Measurements from ENCODE around the gene CYP2U1.
"Not testable (repeated sequence)": the region's sequence is repeated elsewhere in the genome, so short reads cannot be mapped to it uniquely, and the experiment has no call there.

The CYP2U1 gene

DNA sequence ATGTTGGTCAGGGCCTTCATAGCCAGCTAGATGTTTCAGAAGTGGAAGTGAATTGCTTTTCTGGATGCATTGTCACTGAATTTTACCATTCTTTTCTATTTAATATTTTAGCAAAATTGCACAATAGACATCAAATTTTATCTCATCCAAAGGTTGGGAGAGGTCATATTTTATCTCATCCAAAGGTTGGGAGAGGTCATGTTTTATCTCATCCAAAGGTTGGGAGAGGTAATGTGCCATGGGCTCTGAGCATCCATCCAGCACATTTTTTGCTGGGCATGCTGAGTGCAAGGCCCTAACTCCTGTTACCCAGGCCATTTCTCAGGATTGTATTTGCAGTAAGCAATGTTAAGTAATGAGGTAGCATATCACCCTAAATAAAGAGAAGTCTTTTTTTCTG is 14.7 kb upstream of the CYP2U1 start:
- no peak for FAIRE-seq
- DNase-seq (ENCODE audit: insufficient read length, low spot score) = no peak

DNA sequence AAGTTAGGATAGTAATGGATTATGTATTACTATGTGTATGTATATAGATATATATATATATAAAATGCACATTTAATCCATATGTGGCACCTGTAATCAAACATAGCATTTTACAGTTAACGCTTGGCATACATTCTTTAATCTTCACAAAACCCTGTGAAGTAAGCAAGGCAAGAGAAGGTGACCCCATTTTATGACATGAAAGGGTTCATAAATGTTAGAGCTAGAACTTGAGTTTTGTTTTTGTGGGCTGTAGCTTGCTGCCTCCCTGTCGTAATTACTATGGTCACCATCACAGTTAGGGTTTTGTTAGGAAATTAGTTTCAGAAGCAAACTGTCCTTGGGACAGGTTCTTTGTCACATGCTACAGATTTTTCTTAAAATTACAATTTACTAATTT is 13.8 kb upstream of the CYP2U1 start:
- DNase-seq (ENCODE audit: insufficient read length, low spot score) = no peak
- no peak for FAIRE-seq

DNA sequence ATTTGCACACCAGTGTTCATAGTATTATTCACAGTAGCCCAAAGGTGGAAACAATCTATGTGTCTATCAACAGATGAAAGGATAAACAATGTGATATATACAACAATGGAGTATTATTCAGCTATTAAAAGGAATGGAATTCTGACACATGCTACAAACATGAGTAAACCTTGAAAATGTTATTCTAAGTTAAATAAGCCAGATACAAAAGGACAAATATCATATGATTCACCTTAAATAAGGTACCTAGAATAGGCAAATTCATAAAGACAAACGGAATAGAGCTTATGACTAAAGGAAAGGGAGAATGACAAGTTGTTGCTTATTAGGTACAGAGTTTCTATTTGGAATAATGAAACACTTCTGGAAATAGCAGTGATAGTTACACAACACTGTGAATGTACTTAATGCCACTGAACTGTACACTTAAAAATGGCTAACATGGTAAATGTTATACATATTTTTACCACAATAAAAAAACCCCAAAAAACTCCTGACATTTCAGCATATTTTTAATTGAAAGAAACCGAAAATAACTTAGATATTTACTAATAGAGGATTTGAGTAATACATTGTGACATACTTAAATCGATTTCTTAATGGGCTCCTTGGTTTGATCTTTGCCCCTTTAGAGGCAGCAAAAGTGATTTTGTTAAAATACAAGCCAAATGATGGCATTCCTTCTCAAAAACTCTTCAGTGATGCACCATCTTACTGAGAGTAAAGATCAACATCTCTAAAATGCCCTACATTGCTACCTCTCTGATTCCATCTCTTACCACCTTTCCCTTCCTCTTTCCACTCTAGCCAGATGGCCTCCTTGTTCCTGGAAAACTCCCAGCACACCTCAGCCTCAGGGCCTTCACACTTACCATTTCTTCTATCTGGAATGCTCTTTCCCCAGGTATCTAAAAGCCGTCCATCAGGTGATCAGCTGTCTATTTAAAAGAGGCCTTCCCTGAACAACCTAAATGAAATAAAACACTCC is 8.6 kb upstream of the CYP2U1 start:
- no peak for FAIRE-seq

DNA sequence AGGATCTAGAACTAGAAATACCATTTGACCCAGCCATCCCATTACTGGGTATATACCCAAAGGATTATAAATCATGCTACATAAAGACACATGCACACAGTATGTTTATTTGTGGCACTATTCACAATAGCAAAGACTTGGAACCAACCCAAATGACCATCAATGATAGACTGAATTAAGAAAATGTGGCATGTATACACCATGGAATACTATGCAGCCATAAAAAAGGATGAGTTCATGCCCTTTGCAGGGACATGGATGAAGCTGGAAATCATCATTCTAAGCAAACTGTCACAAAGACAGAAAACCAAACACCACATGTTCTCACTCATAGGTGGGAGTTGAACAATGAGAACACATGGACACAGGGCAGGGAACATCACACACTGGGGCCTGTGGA is 5.6 kb upstream of the CYP2U1 start:
- FAIRE-seq; DNase-seq (ENCODE audit: insufficient read length, low spot score): not testable (repeated sequence)

More for the DNA sequence above, 8.6 kb upstream of the CYP2U1 start:
- no peak for DNase-seq (ENCODE audit: insufficient read length, low spot score)

DNA sequence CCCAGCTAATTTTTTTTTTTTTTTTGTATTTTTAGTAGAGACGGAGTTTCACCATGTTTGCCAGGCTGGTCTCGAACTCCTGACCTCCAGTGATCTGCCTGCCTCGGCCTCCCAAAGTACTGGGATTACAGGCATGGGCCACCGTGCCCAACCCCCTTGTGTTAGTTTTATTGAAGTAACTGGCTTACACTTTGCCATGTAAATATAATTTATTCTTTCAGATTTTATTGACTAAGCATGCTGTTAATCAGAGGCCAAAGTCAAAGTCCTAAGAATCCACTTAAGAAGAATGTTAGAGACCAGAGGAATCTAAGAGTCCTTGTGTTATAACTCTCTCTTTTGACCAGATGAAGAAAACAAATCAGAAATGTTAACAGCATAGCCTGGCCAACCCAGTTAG is 4.5 kb upstream of the CYP2U1 start:
- not testable (repeated sequence) for DNase-seq (ENCODE audit: insufficient read length, low spot score); FAIRE-seq

DNA sequence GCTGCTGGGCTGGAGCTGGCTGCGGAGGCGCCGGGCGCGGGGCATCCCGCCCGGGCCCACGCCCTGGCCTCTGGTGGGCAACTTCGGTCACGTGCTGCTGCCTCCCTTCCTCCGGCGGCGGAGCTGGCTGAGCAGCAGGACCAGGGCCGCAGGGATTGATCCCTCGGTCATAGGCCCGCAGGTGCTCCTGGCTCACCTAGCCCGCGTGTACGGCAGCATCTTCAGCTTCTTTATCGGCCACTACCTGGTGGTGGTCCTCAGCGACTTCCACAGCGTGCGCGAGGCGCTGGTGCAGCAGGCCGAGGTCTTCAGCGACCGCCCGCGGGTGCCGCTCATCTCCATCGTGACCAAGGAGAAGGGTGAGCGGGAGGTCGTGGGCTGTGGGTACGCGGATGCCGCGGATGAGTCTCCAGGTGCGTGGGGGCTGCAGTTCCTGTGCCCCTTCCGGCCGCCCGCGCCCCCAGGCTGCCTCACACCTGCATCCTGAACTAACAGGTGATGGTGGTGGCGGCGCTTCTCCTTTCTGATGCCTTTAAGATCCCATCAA is 499 bp downstream of the CYP2U1 start:
- DNase-seq (ENCODE audit: insufficient read length, low spot score) = no peak
- no peak for FAIRE-seq

DNA sequence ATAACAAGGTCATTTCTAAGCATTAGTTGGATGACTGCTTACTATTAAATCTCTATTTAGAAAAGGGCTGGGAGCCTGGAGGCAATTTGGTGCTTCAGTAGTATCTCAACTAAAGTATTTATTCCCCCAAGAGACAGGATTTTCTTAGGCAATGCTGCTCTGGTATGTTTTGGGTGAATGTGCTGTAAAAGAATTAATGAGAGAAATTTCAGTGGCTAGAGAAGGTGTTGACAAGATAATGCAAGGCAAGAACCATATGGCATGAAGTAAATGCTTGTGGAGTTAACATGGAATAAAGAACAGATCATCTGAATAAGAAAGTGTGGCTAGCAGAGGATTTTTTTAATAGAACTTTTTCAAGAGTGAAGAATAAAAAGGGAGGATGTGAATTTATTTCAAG is 3.9 kb downstream of the CYP2U1 start:
- no peak for FAIRE-seq

DNA sequence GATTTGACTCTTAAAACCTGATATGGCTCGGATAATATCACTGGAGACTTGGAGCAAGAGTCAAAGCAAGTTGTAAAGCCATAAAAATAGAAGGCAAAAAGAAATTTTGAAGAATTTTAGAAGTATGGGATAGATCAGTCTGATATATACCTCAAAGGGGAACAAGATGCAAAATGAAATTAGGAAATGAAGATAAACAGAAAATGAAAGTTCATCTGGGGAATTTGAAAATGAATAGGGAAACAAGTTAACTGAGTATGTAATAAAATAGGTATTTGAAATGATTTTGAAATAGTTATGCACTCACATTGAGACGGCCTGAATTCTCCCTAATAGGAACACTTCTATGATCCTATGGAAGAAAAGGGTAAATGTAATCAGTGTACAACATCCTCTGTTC is 5.7 kb downstream of the CYP2U1 start:
- DNase-seq (ENCODE audit: insufficient read length, low spot score) = no peak
- no peak for FAIRE-seq

More for the DNA sequence above, 3.9 kb downstream of the CYP2U1 start:
- DNase-seq (ENCODE audit: insufficient read length, low spot score) = no peak

DNA sequence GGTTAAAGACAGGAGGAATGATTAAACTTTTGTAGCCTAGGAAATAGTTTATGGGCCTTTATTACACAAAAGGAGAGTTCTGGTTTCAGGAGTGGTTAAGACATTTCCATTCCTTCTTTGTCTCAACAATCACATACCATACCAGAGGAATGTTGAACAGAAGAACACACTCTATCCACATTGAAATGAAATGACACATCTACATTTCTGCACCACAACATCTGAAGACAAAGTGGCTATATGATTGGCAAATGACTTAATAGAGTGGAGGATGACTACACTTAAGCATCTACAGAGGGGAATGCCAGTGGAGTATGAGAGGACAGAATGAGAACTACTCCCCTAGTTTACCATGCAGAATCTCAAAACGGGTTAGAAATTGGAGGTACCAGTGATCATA is 8.0 kb downstream of the CYP2U1 start:
- FAIRE-seq = no peak

DNA sequence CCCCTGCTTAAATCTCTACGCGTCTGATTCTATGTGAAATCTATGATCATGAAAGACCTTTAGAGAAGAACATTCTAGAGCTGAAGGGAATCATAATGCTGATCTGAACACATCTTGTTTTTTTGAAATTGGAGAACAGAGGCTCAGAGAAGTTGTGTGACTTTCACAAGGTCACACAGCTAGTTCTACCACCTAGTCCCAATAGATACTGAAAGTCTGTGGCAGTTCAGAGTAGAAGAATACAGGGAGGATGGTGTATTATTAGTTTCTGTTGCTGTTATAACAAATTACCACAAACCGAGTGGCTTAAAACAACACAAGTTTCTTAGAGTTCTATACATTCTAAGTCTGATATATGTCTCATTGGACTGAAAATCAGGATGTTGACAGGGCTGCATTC is 14.5 kb downstream of the CYP2U1 start:
- FAIRE-seq = no peak
- DNase-seq (ENCODE audit: insufficient read length, low spot score) = no peak

More for the DNA sequence above, 8.0 kb downstream of the CYP2U1 start:
- no peak for DNase-seq (ENCODE audit: insufficient read length, low spot score)

DNA sequence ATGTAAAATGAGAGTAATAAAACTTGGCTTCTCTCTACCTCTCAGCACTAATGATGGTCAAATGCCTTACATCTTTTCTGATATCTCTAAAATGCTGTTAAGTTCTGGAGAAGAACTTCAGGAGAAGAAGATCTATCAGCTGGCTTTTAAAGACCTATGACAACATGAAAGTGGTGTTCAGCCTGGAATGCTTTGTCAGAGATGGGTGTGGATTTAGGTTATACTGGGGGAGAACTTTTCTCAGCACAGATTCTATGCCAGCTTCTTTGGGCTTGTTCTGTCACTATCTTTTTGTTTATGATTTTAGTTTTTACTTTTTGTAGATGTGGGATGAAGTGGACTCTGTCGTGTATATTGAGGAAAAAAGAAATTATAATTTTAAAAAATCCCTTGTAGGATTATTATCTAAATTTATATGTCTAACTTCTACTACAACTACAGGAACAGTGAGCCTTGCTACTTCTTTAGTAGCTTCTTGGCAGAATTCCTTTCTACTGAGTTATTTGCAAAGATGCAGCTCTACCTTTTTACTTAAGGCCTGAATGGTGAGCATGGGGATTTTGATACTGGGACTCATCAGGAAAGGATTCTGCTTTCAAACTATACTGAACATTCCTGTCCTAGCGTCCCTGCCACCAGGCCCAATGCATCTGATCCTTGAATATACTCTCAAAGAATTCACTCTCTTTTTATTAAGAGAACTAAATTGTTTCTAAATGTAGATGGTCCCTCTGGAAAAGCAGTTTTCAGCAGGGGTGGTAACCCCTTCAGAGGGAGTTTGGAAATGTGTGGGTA is 19.6 kb downstream of the CYP2U1 start:
- FAIRE-seq (no peak), DNase-seq (ENCODE audit: insufficient read length, low spot score) (no peak)

DNA sequence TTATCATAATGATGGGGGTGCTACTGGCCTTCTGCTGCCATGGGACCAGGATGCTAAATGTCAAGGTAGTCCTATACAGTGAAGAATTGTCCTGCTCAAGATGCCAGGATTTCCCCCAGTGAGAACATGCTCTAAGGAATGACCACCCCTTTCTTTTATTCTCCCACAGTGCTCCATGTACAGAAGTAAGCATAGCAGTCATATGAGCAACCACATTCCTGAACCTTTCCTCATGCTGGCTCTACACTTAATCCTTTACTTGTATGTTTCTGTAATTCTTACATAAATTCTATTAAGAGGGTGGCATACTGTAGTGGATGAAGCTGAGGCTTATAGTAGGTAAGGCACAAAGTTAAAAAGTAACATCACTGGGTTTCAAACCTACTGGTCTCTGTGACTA is 20.2 kb downstream of the CYP2U1 start:
- FAIRE-seq = no peak
- no peak for DNase-seq (ENCODE audit: insufficient read length, low spot score)

DNA sequence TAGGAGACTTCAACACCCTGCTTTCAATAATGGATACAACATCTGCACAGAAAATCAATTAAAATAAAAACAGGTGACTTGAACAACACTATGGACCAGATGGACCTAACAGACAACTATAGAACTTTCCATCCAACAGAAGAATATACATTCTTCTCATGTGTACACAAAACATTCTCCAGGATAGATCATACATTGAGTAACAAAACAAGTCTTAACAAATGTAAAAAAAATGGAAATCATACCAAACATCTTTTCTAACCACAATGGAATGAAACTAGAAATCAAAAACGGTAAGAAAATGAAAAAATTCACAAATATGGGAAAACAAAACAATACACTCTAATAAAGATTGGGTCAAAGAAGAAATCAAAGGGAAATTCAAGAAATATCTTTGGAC is 24.7 kb downstream of the CYP2U1 start:
- no peak for DNase-seq (ENCODE audit: insufficient read length, low spot score)
- FAIRE-seq = no peak

DNA sequence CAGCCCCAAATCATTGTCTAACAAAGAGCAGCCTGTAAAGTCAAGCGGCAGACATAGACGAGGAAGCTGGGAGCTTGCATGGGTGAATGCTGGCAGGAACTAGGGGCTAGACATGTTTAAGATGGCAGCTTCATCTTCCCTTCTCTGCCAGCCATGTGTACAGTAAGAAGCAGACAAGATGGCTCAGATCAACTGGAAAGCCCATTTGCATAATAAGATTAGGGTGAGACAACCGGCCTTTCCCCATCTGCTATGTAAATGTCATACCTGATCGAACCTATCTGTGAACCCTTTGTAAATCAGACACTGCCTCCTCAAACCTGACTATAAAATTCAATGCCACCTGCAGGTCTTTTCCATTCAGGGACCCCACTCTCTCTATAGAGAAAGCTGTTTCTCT is 35.6 kb downstream of the CYP2U1 start:
- no peak for DNase-seq (ENCODE audit: insufficient read length, low spot score)
- FAIRE-seq = no peak

DNA sequence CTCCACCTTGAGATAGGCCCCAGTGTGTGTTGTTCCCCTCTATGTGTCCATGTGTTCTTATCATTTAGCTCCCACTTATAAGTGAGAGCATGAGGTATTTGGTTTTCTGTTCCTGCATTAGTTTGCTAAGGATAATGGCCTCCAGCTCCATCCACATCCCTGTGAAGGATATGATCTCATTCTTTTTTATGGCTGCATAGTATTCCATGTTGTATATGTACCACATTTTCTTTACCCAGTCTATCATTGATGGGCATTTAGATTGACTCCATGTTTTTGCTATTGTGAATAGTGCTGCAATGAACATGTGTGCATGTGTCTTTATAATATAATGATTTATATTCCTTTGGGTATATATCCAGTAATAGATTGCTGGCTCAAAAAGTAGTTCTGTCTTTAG is 36.2 kb downstream of the CYP2U1 start:
- DNase-seq (ENCODE audit: insufficient read length, low spot score); FAIRE-seq: not testable (repeated sequence)

DNA sequence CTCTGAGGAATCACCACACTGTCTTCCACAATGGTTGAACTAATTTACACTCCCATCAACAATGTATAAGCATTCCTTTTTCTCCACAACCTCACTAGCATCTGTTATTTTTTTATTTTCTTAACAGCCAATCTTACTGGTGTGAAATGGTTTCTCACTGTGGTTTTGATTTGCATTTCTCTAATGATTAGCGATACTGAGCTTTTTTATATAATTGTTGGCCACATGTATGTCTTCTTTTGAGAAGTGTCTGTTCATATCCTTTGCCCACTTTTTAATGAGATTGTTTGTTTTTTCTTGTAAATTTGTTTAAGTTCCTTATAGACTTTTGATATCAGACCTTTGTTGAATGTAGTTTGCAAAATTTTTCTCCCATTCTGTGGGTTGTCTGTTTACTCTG is 36.6 kb downstream of the CYP2U1 start:
- not testable (repeated sequence) for FAIRE-seq

DNA sequence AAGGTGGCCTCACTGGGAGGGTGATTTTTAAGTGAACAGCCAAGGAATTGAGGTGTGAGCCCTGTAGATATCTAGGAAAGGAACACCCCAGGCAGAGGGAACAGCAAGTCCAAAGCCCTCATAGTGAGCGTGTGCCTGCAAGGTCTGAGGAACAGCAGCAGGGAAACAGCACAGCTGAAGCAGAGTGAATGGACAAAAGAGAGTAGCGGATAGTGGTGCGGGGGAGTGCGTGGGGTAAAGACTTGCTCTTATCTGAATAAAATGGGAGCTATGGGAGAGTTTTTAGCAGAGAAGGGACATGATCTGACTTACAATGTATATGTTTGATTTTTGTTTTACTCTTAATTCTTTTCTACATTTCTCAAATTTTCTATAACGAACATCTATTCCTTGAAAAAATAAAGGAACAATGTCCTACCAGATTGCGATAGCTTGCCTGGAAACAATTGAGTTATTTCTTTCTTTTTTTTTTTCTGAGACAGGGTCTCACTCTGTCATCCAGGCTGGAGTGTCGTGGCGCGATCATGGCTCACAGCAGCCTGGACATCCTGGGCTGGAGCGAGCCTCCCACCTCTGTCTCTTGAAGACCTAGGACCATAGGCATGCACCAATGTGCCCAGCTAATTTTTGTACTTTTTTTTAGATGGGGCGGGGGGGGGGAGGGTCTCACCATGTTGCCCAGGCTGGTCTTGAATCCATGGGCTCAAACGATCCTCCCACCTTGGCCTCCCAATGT is 38.9 kb downstream of the CYP2U1 start:
- no peak for FAIRE-seq
- DNase-seq (ENCODE audit: insufficient read length, low spot score) = no peak

More for the DNA sequence above, 36.6 kb downstream of the CYP2U1 start:
- DNase-seq (ENCODE audit: insufficient read length, low spot score) = not testable (repeated sequence)

DNA sequence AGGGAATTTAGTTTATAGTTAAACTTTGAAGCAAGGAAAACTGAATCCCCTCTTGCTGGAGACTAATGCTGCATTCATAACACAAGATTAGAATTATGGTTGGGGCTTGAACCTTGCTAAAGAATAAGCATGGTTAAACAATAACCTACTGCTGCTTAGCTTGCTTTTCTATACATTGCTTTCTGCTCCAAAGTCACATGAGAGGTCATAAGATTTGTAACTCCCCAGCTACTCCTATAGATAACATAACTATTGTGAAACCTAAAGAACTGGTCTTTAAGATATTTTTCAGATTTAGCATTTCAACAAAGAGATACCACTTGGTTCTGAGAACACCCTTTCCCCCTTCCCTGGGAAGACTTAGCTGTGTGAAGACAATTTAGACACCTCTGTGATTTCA is 41.3 kb downstream of the CYP2U1 start:
- DNase-seq (ENCODE audit: insufficient read length, low spot score) (no peak), FAIRE-seq (no peak)

DNA sequence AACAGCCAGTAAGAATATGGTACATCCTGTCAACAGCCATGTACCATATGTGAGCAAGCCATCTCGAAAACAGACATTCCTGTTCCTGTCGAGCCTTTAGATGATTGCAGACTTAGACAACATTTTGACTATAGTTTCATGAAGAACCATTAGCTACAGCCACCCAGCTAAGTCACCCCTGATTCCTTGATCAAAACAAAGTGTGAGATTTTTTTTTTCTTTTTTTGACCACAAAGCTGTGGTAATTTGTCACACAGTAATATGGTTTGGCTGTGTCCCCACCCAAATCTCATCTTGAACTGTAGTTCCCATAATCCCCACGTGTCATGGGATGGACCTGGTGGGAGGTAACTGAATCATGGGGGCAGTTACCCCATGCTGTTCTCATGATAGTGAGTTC is 43.2 kb downstream of the CYP2U1 start:
- no peak for DNase-seq (ENCODE audit: insufficient read length, low spot score)
- no peak for FAIRE-seq

DNA sequence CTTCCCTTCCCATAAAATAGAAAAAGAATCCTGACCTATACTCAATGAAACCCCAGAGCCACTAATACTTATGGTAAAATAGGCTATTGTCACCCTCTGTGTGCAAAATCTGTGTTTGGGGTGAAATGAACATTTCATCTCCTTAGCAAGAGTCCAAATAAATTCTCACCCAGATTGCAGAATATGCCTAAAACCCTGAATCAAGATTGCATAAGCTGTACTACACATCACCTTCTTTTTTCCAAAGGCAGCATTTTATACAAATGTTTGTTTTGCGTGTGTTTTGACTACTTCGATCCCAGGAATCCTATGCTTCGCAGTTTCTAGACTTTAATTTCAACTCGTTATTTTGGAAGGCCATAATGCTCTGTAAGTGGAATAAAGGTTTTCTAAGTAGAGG is 46.1 kb downstream of the CYP2U1 start:
- FAIRE-seq (no peak), DNase-seq (ENCODE audit: insufficient read length, low spot score) (no peak)
